Astrocyte (in vitro differentiated cells and primary cell): Measurements from ENCODE around the gene POU3F1.

Experiments
- CTCF ChIP-seq: IDR thresholded peaks from 2 replicates; pipeline ENCODE4 v1.5.1; 2011; ENCODE audit warnings: low read depth, mild to moderate bottlenecking, inconsistent platforms, low read length, moderate library complexity; ENCODE audit not compliant: insufficient read depth
- EZH2 ChIP-seq: IDR thresholded peaks from 2 replicates; pipeline ENCODE4 v1.6.1; 2012; ENCODE audit warnings: mild to moderate bottlenecking, low read length, inconsistent platforms; ENCODE audit not compliant: insufficient read depth

- no peak for TF ChIP-seq EZH2
- no peak for TF ChIP-seq CTCF
Measured at GRCh38 chr1:38038861-38039260, 7.7 kb downstream of the POU3F1 start.
